Measurements from ENCODE around the gene CFAP65.

GRCh38 chr2:219030177-219030940, 11.0 kb downstream of the CFAP65 start:
- TF ChIP-seq POLR2A (IDR thresholded peaks at IDR 0.05; ENCODE audit: low read depth, low read length) (no peak), TAF1 (IDR thresholded peaks at IDR 0.05; ENCODE audit: low read depth, low read length) (no peak), POU2F2 (IDR thresholded peaks at IDR 0.05; ENCODE audit: low read depth, low read length) (no peak), POLR2AphosphoS5 (IDR thresholded peaks at IDR 0.05; ENCODE audit: low read depth, low read length) (no peak)
